GM18907 (cell line): ENCODE data around the gene PEAR1.

Experiments used
- ATAC-seq: cut with Tn5 transposase; IDR thresholded peaks from one replicate; pipeline ENCODE4 v1.9.1; 2021; ENCODE audit warnings: mild to moderate bottlenecking, moderate library complexity; ENCODE audit not compliant: unreplicated experiment

The PEAR1 gene

GRCh38 chr1:156958247-156958714 is 64.8 kb downstream of the PEAR1 start:
- no peak for ATAC-seq

GRCh38 chr1:156959414-156959813 is 65.9 kb downstream of the PEAR1 start:
- no peak for ATAC-seq

GRCh38 chr1:156959925-156960324 is 66.4 kb downstream of the PEAR1 start:
- ATAC-seq = no peak

GRCh38 chr1:156961709-156962108 is 68.2 kb downstream of the PEAR1 start:
- no peak for ATAC-seq

GRCh38 chr1:156963621-156964020 is 70.1 kb downstream of the PEAR1 start:
- ATAC-seq = no peak

- no peak for ATAC-seq
Observed at GRCh38 chr1:156964441-156964840, 70.9 kb downstream of the PEAR1 start.
